Stimulated activated naive CD4-positive, alpha-beta T cell treated with Interleukin-2 at 50 U/mL for 16 hours (primary cell): ENCODE data around the gene DPYSL3.

Source experiments
- DNase-seq: peaks from one replicate; lab custom pipeline; 2025; lab: John Stamatoyannopoulos, UW

DPYSL3 gene

DNA sequence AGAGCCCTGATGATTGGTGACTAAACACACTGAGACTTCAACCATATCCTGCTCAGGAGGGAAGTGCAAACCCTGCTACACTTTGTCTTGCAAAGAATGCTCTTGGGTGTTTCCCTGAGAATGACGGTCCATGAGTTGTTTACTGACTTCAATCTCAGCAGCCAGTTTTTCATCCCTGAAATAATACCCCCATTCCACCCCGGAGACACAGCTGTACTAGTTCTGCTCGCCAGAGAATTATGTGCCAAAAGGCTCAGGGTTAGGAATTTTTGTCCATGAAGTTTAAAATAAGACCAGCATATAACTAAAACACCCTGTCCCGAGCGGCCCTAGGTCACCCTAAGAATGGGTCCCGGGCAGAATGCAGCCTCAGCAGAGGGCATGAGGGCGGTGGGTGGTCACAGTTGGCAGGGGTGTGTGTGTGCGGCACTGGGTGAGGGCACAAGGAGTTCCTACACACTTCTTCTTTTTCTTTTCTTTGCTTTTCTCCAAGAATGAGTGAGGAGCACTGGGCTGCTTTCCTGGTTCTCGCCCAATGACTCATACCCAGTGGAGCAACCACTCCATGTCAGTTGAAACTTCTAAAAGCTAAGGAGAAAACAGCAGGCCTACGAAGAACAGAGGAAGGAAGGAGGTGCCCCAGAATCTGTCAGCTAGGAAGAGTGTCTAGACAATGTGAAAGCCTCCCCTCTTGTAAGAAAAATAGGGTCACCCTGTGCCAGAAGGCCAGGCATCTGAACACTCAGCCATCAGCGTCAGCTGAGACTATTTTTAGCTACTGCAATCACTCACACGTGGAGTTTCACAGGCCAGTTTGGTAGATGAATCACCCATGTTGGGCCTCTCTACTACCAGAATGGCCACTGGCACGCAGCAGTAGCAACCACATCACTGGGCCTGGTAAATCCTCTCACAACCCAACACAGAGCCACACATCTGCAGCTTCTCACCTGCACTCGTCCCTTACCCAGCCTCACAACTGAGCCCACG, 105.9 kb downstream of the DPYSL3 start:
- DNase-seq, result no peak

DNA sequence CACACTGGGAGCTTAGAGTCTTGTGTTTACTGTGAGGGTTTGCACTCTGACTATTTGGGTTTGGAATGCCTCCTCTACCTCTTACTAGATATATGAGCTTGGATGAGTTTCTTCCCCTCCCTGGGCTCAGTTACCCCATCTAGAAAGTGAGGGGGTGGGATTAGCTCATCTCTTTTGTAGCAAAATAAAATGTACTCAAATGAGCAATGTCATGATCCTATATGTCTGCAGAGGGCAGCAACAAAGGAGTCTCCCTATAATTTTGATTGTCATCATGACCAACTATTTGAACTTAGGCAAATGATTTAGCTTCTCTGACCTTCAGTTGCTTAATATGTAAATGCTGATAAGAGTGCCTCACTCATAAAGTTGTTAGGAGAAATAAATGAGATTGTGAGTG, 109.0 kb downstream of the DPYSL3 start:
- no peak for DNase-seq

DNA sequence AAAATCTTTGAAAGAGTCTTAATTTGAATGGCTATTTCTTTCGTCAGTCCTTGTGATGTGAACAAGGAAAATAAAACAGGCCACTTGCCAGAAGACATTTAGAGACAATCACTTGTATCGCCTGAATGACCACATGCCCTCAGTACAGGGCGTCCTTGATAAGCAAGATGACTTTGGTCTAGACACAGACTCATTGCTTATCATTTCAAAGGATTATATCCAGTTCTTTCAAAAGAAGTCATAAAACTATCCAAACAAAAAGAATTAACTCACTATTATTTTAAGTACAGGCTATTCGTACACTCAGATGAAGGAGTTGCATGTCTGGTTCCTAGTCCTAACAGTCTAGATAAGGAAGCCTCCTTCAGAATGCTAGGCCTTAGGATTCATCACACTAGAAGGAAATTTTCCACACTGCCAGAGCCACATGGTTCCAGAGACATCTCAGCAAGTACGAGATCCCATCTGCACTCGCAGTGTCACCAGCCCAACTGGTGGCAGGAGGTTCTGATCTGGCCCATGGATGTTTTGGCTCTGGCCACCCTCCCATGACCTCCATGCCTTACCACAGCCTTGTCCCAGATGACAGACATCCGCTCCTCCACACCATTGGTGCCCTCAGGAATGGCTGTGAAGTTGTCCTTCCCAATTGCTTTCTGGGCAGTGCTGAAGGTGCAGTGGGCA, 109.6 kb downstream of the DPYSL3 start:
- no peak for DNase-seq

DNA sequence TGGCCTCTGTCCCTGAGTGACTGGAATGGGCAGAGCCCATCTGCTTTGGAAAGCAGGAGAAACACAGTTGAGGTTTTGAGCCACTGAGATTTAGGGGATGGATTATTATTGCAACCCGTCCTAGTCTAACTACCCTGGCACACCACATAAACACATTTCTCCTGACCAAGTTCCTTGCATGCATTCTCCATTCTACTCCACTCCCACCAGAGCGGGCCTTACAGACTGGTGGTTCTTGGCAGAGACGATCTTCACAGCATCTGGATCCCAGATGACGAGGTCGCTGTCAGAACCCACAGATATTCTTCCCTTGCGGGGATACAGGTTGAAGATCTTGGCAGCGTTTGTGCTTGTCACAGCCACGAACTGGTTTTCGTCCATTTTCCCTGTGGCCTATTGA, 111.0 kb downstream of the DPYSL3 start:
- DNase-seq, result no peak

DNA sequence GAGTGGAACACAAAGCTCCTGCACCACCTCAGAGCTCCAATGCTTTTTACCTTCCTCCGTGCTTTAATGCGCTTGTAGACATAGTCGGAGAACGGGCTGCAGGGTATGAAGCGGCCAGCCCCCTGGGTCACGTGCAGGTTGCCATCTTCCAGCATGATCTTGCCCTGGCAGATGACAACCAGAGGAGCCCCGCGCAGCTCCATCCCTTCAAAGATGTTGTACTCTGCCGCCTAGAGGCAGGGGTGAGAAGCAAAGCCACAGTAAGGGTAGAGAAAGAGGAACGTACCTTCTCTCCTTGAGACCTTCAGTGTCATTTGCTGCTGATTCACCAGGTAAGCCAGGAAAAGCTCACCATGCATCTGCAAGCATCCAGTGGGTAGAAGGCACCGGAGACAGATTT, 112.3 kb downstream of the DPYSL3 start:
- DNase-seq, result no peak

DNA sequence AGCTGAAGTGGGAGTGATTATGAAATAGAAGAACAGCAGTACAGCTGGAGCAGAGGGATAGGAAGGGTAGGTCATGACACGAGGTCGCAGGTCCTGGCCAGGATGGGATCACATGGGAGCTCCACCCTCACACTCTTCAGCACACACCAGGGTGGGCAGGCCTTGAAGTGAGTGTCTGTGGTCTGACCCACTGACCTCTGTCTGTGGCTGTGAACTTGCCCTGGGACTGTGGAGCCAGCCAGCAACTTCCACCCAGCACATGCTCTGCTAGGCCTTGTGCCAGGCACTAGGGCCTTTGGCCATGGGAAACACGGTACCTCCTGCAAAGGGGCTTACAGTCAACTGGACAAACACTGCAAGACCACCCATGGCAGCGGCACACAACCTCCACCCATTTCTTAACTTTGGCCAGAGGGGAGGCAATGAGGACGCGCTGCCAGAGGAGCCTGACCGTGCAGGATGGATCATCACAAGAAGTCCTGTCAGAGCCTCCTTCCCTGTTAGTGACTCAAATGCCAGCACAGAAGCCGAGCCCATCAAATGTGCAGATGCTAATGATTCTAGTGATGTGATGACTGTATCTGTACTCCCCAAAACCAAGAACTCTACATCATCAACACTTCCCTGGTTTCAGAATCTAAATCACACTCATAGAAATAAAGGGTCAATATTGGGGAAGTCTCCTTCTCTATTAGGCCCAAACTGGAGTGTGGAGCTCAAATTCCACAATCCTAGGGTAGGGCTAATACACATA, 113.6 kb downstream of the DPYSL3 start:
- DNase-seq, result no peak

DNA sequence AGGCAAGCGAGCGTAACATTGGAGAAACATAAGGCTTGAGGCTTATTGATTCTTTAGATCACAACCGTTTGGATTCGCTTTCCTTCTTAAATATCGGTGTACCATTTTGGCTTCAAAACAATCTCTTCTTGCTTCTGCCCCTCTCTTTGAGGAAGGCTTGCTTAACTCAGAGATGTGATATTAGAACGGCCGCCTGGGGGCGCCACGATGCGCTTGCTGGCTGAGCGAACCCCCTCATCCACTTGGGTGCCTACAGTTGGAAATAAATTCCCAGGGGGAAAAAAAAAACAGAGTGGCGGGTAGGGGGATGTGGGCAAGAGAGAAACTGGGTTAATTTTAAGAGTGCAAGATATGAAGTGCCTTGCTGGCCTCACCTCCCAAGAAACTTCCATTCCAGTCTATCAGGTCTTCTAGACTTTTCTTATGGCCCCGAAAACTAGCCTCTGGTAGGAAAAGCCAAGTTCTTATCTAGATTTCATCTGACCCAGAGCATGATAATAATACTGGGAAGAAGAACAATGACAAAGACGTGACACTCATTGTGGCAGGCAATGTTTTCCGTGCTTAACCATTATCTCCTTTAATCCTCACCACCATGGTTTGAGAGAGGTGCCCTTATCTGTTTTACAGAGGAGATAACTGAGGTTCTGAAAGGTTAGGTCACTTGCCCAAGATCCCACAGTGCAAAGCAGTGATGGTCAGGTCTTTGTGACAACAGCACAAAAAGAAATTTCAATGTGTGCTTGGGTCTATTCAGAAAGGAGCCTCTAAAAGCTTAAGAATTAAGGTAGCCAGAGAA, 115.8 kb downstream of the DPYSL3 start:
- no peak for DNase-seq

DNA sequence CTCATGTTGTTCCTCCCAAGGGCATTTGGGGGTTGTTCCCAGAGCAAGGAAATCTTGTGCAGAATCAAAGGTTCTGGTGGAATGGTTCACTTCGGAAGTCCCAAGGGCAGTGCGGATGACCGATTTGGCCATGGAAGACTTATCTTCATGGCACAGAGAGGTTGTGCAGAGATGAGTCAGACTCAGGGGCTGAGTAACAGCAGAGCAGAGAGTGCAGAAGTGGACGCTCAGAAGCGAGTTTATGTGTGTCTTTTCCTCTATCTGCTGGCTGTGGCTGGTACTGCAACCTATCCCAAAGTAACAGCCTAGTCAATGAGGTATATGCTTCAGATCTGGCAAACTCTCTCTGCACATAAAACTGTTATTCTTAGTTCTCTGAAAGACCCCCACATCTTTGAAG, 118.1 kb downstream of the DPYSL3 start:
- DNase-seq, result no peak

DNA sequence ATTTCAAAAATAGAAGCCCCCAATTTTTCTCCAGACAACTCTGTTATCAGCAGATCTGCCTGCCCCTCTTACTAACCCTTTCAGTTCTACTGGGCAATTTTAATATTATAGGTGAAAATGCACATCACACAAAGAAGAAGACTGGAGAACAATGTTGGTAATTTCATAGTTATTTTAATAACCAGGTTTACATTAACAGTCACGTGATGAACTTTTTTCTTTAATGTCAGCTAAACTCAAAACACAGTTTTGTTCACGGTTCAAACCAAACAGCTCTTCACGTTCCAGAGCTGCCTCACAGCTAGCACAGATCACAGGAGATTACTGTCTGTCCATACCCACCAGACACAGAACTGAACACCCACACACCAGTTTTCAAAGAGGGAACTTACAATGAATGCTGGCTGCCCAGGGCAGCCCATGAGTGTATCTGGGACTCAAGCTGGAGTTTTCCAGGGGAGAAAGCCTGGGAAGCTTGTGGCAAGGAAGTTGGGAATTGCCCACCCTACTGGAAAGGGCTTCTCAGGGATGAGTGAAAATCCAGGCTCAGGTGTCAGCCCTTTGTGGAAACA, 119.1 kb downstream of the DPYSL3 start:
- no peak for DNase-seq

DNA sequence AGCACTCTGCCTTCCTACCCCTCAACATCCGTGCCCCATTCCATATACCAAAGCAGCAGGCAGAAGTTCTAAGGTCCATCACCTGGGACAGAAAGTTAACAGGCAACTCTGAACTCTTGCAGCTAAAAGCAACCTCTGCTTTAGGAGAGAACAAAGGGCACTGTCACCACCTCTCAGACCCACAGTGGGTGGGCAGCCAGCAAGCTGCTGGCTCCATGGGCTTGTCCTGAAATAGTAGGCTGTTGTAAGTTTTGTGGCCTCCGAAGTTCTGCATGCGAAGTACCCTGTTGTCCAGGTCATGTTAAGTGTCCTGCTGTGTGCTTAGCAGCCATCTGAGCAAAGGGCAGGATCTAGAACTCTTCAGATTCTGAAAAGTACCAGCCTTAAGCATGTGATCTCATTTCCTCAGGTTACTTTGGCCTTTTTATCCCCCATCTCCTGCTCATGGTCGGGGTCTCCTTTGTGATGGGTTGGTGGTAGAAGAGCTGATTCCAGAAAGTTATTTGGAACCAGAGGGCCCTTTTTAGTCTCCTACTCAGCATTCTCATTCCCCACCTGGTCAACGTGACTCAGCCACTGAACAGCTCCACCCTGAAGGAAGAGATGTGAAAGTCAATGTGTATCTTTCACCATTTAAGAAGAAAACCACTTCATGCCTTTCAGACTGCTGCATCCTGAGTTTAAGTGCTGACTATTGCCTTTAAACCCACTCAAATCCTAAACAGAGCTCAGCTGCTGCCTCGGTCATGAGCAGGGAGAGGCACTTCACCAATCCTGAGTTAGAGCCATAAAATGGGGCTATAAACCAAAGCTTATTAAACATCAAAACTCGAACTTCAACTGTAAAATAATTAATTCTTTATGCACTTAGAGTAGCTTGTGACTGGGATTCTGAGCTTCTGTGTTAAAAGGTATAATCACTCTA, 121.4 kb downstream of the DPYSL3 start:
- no peak for DNase-seq

DNA sequence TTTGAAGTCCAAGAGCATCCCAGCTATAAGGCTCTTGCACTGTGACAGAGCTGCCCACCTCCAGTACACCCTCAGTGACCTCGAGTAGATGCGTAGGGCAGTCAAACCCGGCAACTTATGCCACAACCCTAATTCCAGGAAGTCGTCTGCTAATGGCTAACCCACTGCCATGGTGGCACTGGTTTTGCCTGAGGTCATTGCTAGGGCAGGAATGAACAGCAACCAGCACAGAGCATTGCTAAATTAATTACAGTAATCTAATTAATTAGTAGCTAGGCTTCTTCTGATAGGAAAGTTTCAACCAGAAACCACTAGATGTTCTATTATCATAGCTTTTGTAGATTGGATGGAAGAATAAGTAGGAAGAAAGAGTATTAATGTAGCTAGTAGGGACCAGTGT, 122.8 kb downstream of the DPYSL3 start:
- DNase-seq, result no peak

DNA sequence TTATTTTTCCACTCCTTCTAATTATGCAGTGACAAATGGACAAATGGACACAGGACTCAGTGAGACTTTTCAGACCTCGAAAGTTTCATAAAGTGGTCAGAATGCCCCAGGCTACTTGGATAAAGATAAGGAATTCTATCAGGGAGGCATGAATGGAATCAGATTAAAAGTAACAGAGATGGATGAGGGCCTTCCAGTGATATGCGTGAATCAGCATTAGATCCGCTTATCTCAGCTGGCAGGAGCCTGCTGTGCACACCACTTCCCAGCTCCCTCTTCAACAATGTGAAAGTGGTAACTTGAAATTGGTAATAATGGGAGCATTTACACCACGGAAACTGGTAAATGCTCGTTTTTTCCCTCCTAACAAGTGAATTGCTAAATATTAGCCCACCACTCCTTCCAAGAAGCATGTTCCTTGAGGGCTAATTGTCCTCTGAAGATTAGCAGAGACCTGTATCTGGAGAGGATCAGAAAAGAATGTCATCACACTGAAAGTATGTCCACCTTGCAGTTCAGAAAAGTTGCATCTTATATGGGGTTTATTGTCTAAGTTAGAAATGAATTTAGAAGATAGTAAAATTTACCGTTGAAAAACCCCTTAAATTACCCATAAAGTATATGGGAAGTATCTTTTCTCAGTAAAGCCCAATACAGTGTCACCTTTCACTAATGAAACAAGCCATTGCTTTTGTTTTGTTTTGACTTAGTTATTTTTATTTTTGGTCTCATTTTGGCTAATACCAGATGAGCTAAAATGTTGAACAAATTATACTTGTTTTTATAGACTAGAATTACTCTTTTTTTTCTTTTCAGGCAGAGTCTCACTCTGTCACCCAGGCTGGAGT, 125.3 kb downstream of the DPYSL3 start:
- DNase-seq, result no peak

DNA sequence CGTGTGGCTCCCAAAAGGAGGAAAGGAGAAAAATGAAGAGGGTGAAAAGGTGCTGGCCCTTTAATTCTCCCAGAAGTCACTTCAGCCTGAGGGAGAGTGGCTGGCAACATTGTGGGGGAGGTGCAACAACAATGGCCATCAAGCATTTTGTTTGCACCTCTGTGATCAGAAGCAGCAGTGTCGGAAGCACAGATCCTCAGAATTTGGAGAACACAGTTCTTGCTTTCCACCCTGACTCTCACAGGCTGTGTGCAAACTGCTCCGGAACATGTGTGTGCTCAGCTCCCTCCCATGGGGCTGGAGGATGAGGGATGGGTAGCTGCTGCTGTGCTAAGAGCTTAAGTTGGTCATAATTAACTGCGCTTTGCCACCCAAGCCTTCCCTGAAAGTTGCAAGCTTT, 127.1 kb downstream of the DPYSL3 start:
- DNase-seq, result no peak

DNA sequence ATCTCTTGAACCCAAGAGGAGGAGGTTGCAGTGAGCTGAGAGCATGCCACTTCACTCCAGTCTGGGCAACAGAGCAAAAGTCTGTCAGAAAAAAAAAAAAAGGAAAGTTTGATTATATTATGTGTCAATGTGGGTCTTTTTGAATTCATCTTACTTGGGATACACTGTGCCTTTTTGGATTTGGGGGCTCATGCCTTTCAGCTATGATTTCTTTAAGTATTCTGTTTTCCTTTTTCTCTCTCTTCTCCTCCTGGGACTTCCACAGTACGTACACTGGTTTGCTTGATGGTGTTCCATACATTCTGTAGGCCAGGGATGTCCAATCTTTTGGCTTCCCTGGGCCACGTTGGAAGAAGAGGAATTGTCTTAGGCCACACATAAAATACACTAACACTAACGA, 128.3 kb downstream of the DPYSL3 start:
- no peak for DNase-seq

DNA sequence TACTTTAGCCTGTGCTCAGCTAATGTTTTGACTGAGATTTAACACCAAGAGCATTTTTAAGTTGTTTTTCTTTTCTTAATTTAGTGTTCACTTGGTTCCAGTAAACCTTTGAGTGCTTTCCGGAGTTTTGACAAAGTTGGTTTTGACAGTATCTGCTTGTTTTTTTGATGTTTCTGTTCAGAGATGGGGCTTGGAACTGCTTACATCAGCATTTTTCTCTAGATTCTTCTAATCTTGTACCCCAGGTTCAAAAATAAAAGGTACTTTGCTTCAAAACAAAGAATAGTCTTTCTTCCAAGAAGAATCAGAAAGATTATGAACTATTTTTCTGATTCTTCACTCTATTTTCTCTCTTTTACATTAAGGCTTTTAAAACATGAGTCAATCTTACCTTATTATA, 132.2 kb downstream of the DPYSL3 start:
- no peak for DNase-seq

DNA sequence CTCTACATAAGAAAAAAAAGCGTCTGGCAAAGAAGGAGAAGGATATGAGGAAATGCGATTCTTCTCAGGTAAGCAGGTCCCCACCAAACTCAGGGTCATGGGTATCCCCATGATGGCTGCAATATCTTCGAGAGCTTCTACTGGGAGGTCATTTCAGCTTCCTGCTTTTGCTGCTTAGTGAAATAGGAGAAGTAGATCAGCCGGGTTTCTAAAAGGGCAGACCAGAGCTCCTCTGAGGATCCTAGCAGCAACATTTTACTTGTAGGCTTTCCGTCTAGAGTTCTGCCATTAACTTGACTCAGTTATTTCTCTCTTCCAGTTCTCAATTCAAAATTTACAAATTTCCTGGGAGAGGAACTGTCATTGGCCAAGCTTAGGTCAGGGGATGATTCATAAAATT, 134.7 kb downstream of the DPYSL3 start:
- no peak for DNase-seq

DNA sequence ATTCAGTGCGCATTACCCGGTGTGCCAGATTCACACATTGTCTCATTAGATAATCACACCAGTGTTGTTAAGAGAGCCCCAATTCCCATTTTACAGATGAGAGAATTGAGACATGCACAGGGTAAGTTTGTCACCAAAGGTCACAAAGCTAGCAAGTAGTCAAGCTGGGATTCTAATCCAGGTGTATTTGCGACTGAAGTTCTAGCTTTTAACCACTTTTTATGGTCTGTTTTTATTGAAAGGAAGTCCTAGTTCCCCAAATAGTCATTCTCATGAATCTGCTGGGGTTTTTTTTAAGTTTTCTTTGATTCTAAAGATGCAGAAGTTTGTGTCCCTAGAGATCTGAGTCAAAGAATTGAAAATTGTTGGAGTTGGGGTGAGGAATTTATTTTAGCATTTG, 136.5 kb downstream of the DPYSL3 start:
- no peak for DNase-seq

DNA sequence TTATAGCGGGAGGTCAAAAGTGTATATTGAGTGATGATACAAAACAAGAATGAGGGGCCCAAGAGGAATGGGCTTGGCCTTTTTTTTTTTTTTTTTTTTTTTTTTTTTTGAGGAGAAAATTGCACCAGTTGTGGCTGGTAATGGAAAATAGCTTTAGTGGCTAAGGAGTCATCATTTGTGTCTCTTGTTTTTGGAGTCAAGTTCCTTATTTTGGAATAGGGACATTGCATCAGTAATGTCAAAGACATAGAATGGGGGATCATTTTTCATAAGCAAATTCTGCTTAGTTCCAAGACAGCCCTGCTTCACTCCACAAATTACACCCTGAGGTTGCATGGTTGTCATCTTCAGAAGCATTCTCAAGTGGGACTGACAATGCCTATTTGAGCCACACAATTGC, 137.7 kb downstream of the DPYSL3 start:
- DNase-seq, result no peak

DNA sequence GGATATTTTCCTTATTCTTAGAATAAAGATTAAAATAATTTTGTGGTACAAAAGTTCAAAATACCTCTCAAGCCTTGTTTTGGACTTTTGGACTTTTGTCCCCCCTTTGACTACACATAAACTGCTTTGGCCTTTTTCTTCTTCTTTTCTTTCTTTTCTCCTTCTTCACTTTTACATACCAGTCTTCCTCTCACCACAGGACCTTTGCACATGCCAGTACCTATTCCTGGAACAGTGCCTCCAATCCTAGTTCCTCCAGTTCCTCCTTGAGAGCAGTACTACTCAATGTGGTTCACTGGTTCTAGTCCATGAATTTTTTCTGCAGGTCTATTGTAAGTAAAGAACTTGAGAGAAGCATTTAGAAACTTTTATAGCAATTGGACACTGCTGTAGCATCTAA, 138.6 kb downstream of the DPYSL3 start:
- no peak for DNase-seq
